ENCODE data around the gene ATG7. TPM values are rescaled to one million over a fixed set of nuclear protein-coding genes. Genes with fewer than 3 reads are reported as not detected.

The ATG7 gene
- total RNA-seq (2022; extraction: Qiagen RNA extraction): 14.8 to 24.0 TPM (median 17.2 TPM) in 5 replicates

GRCh38 chr3:11271986-11272904 is at the start of gene ATG7:
ATG7 (plus strand) TSS chr3:11272397; CDS start chr3:11298696, 26,299 bp downstream.

Other genes with a start within 250 kb of the ATG7 start
- gene HRH1, start 117.9 kb upstream of the ATG7 start, total RNA-seq (2022; extraction: Qiagen RNA extraction): 7.6 to 9.0 TPM (median 8.1 TPM) in 5 replicates

All from A549 treated with CORT108297 at 1 μM for 4 hours (cell line).